GM18505 (cell line): ENCODE measurements around the gene PHLDA3.
"Not testable (repeated sequence)": the region's sequence is repeated elsewhere in the genome, so short reads cannot be mapped to it uniquely, and the experiment has no call there.

ENCODE experiments used
- ATAC-seq: cut with Tn5 transposase; IDR thresholded peaks from one replicate; pipeline ENCODE4 v1.9.1; 2021; ENCODE audit not compliant: unreplicated experiment
- POLR2A ChIP-seq: IDR thresholded peaks from 4 replicates; pipeline ENCODE4 v1.6.1; 2011; ENCODE audit warnings: borderline replicate concordance; ENCODE audit not compliant: insufficient read depth, insufficient read length; ENCODE audit errors: extremely low read depth

Gene PHLDA3

GRCh38 chr1:201475915-201476669 is 7.1 kb upstream of the PHLDA3 start:
- no peak for TF ChIP-seq POLR2A
- no peak for ATAC-seq

- TF ChIP-seq POLR2A = no peak
- ATAC-seq = no peak
These were observed 6.1 kb upstream of the PHLDA3 start for GRCh38 chr1:201475130-201475529.

GRCh38 chr1:201473296-201473695 is 4.3 kb upstream of the PHLDA3 start:
- no peak for TF ChIP-seq POLR2A
- ATAC-seq = no peak

GRCh38 chr1:201472321-201472720 is 3.3 kb upstream of the PHLDA3 start:
- ATAC-seq = not testable (repeated sequence)

GRCh38 chr1:201471772-201472171 is 2.8 kb upstream of the PHLDA3 start:
- TF ChIP-seq POLR2A = no peak
- ATAC-seq = no peak

GRCh38 chr1:201470581-201470980 is 1.6 kb upstream of the PHLDA3 start:
- no peak for TF ChIP-seq POLR2A

GRCh38 chr1:201469645-201470074 is 672 bp upstream of the PHLDA3 start:
- no peak for TF ChIP-seq POLR2A
- no peak for ATAC-seq

More at GRCh38 chr1:201470581-201470980, 1.6 kb upstream of the PHLDA3 start:
- no peak for ATAC-seq

GRCh38 chr1:201468501-201468843 is 516 bp downstream of the PHLDA3 start:
- ATAC-seq = peak; percentile 30
- no peak for TF ChIP-seq POLR2A

- ATAC-seq = no peak
- no peak for TF ChIP-seq POLR2A
These were observed 2.5 kb downstream of the PHLDA3 start for GRCh38 chr1:201466492-201466891.

GRCh38 chr1:201465698-201466290 is 3.2 kb downstream of the PHLDA3 start:
- TF ChIP-seq POLR2A = no peak
- no peak for ATAC-seq

GRCh38 chr1:201463071-201463552 is 5.9 kb downstream of the PHLDA3 start:
- no peak for TF ChIP-seq POLR2A
- ATAC-seq = no peak

- ATAC-seq = no peak
These were observed 7.1 kb downstream of the PHLDA3 start for GRCh38 chr1:201461645-201462441.

GRCh38 chr1:201460814-201461644 is 8.0 kb downstream of the PHLDA3 start:
- TF ChIP-seq POLR2A = no peak
- no peak for ATAC-seq

More at GRCh38 chr1:201461645-201462441, 7.1 kb downstream of the PHLDA3 start:
- no peak for TF ChIP-seq POLR2A
